Large intestine (tissue), 3 donors: ENCODE results near the gene CACNA1G. TPM values are rescaled to one million over a fixed set of nuclear protein-coding genes. Genes with fewer than 3 reads are reported as not detected.

ENCODE experiments used
- DNase-seq, 2 donors: peaks; one replicate each; pipeline versions ENCODE4 v3.0.0 to v3.0.0-alpha.2; 2013
- H3K27ac ChIP-seq: one replicate; pipeline ENCODE4 v1.5.1; 2013; ENCODE audit warnings: low read length
- H3K27me3 ChIP-seq: 2 replicates; pipeline ENCODE4 v1.6.1; 2013; ENCODE audit warnings: low read length; ENCODE audit not compliant: control insufficient read depth, insufficient read depth
- H3K36me3 ChIP-seq: 2 replicates; pipeline ENCODE4 v1.6.1; 2013; ENCODE audit warnings: low read length; ENCODE audit not compliant: control insufficient read depth, insufficient read depth
- H3K4me1 ChIP-seq: one replicate; pipeline ENCODE4 v1.6.1; 2013; ENCODE audit warnings: low read length; ENCODE audit not compliant: control insufficient read depth, insufficient read depth
- H3K4me3 ChIP-seq: one replicate; pipeline ENCODE4 v1.5.1; 2013; ENCODE audit warnings: low read length
- H3K9me3 ChIP-seq: one replicate; pipeline ENCODE4 v1.6.1; 2013; ENCODE audit warnings: mild to moderate bottlenecking, low read depth, low read length, moderate library complexity; ENCODE audit not compliant: control insufficient read depth
- WGBS: methylation state at CpG from one replicate; pipeline ENCODE4 v1.1.5; 2013; ENCODE audit warnings: low lambda C conversion rate; ENCODE audit not compliant: insufficient coverage; 5-methylcytosine and 5-hydroxymethylcytosine counted together
- polyA plus RNA-seq: library from polyadenylated mRNA; unstranded; fragments of 120-200 nt; gene quantifications from one replicate; pipeline ENCODE4 v1.2.1, GENCODE V29; 2013

Gene CACNA1G
- polyA plus RNA-seq, 1 donor: 1.7 TPM

DNA sequence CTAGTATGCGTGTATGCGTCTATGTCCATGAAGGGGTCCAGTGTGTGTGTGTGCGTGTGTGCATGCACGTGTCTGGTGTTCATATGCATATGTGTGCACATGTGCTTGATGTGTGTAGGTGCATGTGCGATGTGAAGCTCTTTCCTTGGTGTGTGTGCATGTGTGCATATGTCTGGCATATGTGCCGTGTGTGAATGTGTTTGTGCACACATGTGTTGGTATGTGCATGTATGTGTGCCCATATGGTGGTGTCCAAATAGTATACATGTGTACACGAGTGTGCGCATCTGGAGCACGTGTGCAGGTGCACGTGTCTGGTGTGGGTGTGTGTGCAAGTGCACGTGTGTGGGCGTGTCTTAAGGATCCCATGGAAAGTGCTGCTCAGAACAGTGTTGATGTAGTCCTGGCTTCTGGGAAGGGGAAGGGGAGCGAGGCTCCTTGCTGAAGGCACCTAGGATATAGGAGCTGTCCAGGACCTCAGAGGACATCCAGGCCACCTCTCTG is 17.0 kb downstream of the CACNA1G start:
- peaks cover 3% of the 10 kb centered on the region for H3K9me3 ChIP-seq
- H3K27me3 ChIP-seq: peaks cover 6% of the 10 kb centered on the region
- no CpG with 5 or more reads among the region's 13 CpGs for WGBS
- no peak for DNase-seq
- H3K36me3 ChIP-seq: no peaks in the 10 kb centered on the region
- no peak overlapping the region for H3K27ac ChIP-seq
- H3K4me3 ChIP-seq: no peak overlapping the region
- no peaks in the 10 kb centered on the region for H3K4me1 ChIP-seq

DNA sequence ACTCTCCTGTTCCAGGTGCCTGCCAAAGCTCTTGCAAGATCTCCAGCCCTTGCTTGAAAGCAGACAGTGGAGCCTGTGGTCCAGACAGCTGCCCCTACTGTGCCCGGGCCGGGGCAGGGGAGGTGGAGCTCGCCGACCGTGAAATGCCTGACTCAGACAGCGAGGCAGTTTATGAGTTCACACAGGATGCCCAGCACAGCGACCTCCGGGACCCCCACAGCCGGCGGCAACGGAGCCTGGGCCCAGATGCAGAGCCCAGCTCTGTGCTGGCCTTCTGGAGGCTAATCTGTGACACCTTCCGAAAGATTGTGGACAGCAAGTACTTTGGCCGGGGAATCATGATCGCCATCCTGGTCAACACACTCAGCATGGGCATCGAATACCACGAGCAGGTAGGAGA is 17.7 kb downstream of the CACNA1G start:
- Histone ChIP-seq H3K9me3 (peaks cover 3% of the 10 kb centered on the region), H3K27me3 (peaks cover 9% of the 10 kb centered on the region), H3K4me1 (no peaks in the 10 kb centered on the region), H3K27ac (no peak overlapping the region), H3K4me3 (no peak overlapping the region), H3K36me3 (no peaks in the 10 kb centered on the region)
- no CpG with 5 or more reads among the region's 16 CpGs for WGBS
- DNase-seq: no peak

DNA sequence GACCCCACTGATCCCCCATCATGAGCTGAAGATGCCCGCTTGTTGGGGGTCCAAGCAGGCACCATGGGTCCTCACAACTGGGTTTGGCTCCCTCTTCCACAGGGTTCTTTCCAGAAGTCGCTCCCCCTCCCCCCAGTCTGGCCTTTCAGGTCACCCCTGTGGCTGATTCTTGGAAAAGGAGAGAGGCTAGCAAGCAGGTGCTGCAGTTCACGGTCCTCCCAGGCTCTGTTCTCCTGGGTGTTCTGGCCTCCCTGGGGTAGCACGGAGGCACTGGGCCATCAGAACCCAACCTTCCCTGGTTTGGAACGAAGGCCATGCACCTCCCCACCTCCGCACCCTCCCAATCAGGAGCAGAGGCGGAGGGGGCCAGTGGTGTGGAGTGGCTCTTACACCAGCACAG is 18.9 kb downstream of the CACNA1G start:
- Histone ChIP-seq H3K27me3 (peaks cover 9% of the 10 kb centered on the region), H3K4me3 (no peak overlapping the region), H3K4me1 (no peaks in the 10 kb centered on the region), H3K9me3 (peaks cover 3% of the 10 kb centered on the region), H3K36me3 (no peaks in the 10 kb centered on the region), H3K27ac (no peak overlapping the region)
- DNase-seq: no peak
- no CpG with 5 or more reads among the region's 7 CpGs for WGBS

DNA sequence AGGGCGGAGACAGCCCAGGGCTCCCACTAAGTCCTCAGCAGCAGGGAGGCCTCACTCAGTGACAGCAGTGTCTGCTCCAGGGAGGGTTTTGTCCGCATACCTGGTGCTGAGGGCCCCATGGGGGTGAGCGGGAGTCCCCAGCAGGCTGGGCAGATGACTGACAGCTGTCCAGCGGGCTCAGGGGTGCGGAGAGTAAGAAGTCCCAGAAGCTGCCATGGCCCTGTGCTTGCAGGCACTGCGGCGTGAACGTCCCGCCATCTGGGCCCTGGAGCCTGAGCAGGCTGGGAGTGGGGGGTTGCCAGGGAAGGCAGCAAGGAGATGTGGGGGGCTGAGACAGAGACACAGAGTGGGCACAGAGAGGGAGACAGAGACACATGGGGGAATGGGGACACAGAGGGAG is 20.1 kb downstream of the CACNA1G start:
- Histone ChIP-seq H3K9me3 (peaks cover 2% of the 10 kb centered on the region), H3K4me3 (no peak overlapping the region), H3K4me1 (no peaks in the 10 kb centered on the region), H3K36me3 (no peaks in the 10 kb centered on the region), H3K27ac (no peak overlapping the region), H3K27me3 (peaks cover 9% of the 10 kb centered on the region)
- WGBS: no CpG with 5 or more reads among the region's 9 CpGs
- DNase-seq: no peak

DNA sequence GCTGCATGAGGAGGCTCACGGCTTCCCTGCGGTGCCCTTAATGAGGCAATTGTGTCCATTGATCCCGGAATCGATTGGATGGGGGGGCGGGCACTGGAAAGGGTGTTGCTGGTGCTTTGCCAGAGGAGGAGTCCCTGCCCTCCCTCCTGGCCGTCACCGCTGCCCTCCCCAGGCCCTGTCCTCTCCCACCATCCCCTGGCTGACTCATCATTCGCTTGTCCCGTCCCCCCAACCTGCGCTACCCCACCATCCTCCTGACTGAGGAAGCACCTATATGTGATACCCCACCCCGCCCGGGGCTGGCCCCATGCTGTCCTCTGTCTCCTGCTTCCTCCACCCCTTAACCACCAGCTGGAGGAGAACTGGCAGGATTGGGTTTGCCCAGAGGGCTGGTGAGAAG is 20.8 kb downstream of the CACNA1G start:
- Histone ChIP-seq H3K27ac (no peak overlapping the region), H3K9me3 (no peaks in the 10 kb centered on the region), H3K36me3 (no peaks in the 10 kb centered on the region), H3K4me3 (no peak overlapping the region), H3K27me3 (peaks cover 9% of the 10 kb centered on the region), H3K4me1 (no peaks in the 10 kb centered on the region)
- DNase-seq: no peak
- no CpG with 5 or more reads among the region's 12 CpGs for WGBS

DNA sequence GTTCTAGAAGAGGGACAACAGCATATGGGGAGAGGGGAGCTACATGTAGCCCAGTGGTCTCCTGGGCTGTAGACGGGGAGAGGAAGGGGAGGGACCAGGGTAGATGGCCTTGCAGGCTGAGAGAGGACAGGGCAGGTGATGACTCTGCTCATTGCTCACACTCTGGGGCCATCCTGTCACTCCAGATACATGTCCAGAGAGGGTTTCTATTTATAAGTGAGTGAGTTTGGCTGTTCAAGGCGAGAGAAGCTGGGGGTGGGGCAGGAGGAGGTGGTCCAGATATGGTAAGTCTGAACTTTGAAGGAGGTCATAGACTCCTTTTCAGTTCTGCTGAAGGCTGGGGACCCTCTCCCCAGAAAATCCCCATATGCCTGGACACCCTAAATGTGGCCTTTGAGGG is 22.2 kb downstream of the CACNA1G start:
- Histone ChIP-seq H3K9me3 (no peaks in the 10 kb centered on the region), H3K4me1 (no peaks in the 10 kb centered on the region), H3K27ac (no peak overlapping the region), H3K4me3 (no peak overlapping the region), H3K36me3 (no peaks in the 10 kb centered on the region), H3K27me3 (peaks cover 9% of the 10 kb centered on the region)
- no CpG with 5 or more reads among the region's 2 CpGs for WGBS
- DNase-seq: no peak

DNA sequence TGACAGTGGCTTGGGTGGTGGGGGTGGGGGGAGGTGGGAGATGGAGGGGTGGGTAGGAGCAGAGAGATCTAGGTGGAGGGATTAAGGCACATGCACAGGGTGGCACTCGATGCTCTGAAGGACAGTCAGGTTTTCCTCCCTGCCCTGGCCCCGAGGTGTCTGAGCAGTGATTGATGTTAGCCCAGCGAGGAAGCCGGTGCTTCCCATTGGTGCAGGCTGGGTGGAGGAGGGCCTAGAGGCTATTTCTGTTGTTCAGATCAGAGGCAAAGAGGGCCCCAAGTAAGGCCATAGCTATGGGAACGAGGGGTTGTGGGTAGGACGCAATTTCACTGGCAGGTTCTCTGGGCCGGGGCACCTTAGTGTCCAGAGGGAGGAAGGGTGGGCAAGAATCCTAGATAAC is 23.1 kb downstream of the CACNA1G start:
- no peaks in the 10 kb centered on the region for H3K36me3 ChIP-seq
- no CpG with 5 or more reads among the region's 7 CpGs for WGBS
- H3K4me1 ChIP-seq: peaks cover 1% of the 10 kb centered on the region
- no peaks in the 10 kb centered on the region for H3K9me3 ChIP-seq
- DNase-seq: no peak
- H3K27ac ChIP-seq: no peak overlapping the region
- H3K27me3 ChIP-seq: peaks cover 9% of the 10 kb centered on the region
- H3K4me3 ChIP-seq: no peak overlapping the region

DNA sequence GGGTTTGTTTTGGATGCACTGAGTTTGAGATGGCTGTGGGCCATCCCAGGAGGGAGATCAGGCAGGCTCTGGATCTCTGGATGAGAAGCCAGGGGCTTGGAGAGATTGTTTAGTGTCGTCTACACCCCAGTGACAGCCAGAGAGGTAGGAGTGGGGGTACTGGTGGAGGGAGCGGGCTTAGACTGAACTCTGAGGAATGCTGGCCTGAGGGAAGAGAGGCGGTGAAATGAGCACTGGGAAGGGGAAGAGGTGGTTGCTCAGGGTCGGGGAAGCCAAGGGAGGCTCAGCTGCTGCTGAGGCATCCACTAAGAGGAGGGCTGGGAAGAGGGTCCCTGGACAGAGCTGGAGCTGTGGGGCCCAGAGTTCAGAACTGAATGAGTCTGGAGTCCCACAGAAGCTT is 23.6 kb downstream of the CACNA1G start:
- no peak for DNase-seq
- Histone ChIP-seq H3K27ac (no peak overlapping the region), H3K4me3 (no peak overlapping the region), H3K4me1 (peaks cover 6% of the 10 kb centered on the region), H3K36me3 (no peaks in the 10 kb centered on the region), H3K27me3 (peaks cover 9% of the 10 kb centered on the region), H3K9me3 (no peaks in the 10 kb centered on the region)
- 50% methylated on average over 1 of the region's 4 CpGs for WGBS

DNA sequence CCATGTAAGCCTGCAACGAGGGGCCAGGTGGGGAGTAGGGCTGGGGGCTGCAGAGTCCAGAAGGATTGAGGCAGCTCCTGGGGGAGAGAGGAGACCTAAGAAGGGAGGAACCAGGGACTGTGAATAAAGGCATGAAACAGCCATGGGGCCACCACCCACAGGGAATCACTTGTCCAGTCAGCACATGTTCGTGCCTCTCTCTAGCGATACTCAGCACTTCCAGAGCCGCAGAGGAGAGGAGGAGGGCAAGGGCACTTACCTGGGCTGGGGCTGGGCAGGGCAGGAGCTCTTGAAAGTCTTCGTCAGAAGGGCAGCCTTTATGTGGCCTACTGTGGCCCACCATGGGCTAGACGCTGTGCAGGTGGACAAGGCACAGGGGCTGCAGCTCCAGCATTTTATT is 24.2 kb downstream of the CACNA1G start:
- no peak for DNase-seq
- H3K9me3 ChIP-seq: no peaks in the 10 kb centered on the region
- no peak overlapping the region for H3K27ac ChIP-seq
- no peaks in the 10 kb centered on the region for H3K36me3 ChIP-seq
- peaks cover 8% of the 10 kb centered on the region for H3K4me1 ChIP-seq
- H3K27me3 ChIP-seq: peaks cover 9% of the 10 kb centered on the region
- H3K4me3 ChIP-seq: no peak overlapping the region
- no CpG with 5 or more reads among the region's 6 CpGs for WGBS

DNA sequence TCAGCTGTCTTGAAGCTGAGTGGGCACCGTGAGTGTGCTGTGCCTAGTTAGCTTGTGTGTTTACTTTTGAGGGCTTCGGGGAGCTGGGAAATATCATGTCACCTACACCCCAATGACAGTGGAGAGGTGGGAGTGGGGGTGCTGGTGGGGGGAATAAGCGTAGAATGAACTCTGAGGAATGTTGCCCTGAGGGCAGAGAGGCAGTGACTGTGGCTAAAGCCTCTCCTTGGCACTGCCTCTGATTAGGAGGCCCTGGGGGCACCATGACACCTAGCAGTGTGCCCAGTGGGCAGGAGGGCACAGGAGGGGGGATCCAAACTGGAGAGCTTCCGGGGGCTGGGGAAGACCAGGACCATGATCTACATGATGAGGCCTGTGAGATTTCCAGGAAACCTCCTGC is 24.8 kb downstream of the CACNA1G start:
- Histone ChIP-seq H3K27ac (no peak overlapping the region), H3K4me1 (peaks cover 11% of the 10 kb centered on the region), H3K36me3 (no peaks in the 10 kb centered on the region), H3K9me3 (no peaks in the 10 kb centered on the region), H3K27me3 (peaks cover 4% of the 10 kb centered on the region), H3K4me3 (no peak overlapping the region)
- no peak for DNase-seq
- WGBS: no CpG with 5 or more reads among the region's 4 CpGs

DNA sequence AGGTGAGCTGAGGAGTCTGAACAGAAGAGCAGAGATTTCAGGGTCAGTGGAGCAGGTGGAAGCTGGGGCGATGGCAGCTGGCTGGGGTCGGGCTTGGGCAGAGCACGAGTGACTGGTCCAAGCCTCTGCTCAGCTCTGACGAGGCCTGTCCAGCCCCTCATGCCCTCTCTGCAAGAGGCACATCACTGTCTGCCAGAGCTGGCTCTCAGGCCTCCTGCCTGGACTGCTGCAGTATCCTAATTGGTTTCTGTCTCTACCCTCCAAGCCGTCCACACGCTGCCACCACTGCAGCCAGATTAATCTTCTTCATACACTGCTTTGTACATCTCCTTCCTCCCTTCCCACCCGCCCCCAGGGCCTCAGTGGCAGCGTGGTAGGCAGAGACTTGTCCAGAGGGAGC is 25.4 kb downstream of the CACNA1G start:
- H3K27me3 ChIP-seq: peaks cover 3% of the 10 kb centered on the region
- no peaks in the 10 kb centered on the region for H3K36me3 ChIP-seq
- H3K4me1 ChIP-seq: peaks cover 11% of the 10 kb centered on the region
- no peak overlapping the region for H3K4me3 ChIP-seq
- no peak for DNase-seq
- no peaks in the 10 kb centered on the region for H3K9me3 ChIP-seq
- no peak overlapping the region for H3K27ac ChIP-seq
- WGBS: no CpG with 5 or more reads among the region's 8 CpGs
